NCI-H187 (cell line): Measurements from ENCODE around the gene TOMM34.

ENCODE experiments used
- DNase-seq, 2 experiments: peaks; one replicate each; lab custom pipeline; 2025; lab: John Stamatoyannopoulos, UW

TOMM34 gene

DNA sequence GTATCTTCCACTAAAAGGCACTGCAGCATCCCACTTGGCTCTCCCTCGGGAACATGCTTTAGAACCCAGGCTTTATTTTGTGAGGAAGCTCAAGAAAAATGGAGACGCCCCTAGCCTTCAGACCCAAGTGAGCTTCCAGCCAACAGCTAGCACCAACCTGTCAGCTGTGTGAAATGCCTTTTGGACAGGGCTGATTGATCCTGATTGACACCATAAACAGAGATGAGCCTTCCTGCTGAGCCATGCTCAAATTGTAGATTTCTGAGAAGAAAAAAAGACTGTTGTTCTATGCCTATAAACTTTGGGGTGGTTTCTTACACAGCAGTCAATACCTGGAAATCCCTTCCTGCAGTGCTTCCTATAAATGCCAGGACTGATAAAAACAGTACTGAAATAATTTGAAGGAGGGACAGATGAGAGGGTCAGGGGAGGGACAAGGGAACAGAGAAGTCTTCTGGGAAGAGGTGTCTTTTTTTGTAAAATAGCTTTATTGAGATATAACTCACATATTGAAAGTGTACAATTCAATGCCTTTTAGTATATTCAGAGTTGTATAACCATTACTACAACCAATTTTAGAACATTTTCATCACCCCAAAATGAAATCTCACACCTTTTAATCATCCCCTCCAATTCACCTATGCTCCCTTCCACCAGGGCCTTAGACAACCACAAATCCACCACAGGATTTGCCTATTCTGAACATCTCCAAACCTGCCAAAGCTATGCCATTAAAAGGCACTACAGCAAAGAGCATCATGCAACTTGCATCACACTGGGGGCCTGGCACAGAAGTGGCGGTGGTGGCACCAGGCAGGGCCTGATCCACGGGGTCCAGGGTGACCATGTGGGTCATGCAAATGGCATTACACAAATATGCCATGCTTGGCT lies 3.4 kb upstream of the TOMM34 start:
- DNase-seq, result no peak

DNA sequence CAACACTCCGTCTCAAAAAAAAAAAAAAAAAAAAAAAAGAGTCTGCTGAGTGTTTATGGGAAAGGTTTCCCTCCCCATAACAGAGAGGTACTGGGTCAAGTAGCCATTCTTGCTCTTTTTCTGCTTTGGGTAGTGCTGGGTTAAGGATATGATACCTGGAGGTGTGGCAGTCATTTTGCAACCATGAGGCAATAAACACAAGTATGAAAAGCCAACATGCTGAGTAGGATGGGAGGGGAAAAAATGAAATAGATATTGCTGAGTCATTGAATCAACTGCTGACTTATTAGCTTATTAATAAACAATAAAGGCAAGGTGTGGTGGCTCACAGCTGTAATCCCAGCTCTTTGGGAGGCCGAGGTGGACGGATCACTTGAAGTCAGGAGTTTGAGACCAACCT lies 2.3 kb upstream of the TOMM34 start:
- no peak for DNase-seq

DNA sequence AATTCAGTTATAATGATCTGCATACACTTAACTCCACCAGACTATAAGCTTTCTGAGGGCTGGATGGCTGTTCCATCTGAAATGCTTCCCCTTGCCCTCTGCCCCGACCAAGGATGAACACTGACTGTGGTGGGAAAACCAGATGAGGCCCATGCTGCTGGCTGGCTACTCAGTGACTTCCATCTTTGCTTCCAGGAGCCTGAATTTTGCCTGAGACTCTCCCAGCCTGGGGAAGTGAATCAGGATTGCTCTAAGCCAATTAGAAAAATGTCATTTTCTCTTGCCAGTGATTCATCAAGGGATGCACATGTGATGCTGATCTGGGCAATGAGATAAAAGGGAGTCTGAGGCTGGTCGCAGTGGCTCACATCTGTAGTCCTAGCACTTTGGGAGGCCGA lies 1.7 kb upstream of the TOMM34 start:
- DNase-seq, result no peak

DNA sequence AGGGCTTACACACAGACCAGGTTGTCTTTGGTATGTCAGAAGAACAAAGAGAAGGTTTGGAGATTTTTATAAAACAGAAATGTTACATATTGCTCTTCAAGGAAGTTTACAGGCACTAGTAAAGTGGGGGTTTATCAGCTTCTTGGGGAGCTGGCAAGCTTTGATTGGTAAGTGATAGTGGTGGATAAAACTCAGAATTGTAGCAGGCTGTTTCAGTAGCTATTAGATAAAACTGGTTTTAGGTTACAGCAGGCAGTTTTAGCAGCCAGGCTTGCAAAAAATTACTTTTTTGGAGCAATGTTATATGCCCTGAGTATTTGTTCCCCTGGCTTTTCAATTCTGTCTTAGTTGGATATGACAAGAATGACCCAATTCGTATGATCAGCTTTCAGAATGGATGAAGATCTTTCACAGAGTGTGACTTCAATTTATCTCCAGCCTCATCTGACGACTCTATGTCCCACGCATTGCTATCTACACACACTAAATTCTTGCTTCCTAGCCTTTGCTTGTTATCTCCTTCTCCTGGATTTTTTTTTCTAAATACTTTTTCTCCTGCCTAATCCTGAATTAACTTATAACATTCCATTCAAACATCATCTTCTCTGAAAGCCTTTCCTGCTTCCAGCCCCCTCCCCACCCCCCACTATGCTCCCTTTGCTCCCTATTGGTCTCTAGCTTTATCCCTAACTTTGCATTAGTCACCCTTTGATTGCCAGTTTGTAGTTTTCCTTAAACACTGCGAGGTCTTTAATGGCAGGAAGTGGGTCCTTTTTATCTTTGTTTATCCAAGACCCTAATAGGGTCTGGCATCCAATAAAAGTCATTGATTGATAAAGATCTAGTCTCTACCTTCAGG lies 1.0 kb upstream of the TOMM34 start:
- no peak for DNase-seq

DNA sequence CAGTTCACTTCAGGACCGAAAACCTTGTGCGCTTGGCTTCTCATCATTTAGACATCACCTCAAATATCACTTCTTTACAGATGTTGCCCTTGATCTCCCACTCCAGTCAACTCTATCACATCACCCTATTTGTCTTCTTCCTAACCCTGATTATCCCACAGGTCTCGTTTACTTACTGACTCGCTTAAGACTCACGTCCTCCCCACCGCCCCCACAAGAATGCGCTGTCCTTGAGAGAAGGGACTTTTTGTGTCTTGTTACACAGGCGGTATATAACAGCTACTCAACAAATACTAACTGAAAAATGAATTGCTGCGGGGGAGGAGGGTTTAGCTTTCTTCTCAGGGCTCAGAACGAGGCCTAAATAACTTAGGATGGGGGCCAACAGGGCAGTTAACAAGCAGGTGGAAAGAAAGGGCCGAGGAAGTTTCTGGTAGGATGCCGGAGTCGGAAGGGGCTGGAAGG lies 527 bp downstream of the TOMM34 start:
- no peak for DNase-seq

DNA sequence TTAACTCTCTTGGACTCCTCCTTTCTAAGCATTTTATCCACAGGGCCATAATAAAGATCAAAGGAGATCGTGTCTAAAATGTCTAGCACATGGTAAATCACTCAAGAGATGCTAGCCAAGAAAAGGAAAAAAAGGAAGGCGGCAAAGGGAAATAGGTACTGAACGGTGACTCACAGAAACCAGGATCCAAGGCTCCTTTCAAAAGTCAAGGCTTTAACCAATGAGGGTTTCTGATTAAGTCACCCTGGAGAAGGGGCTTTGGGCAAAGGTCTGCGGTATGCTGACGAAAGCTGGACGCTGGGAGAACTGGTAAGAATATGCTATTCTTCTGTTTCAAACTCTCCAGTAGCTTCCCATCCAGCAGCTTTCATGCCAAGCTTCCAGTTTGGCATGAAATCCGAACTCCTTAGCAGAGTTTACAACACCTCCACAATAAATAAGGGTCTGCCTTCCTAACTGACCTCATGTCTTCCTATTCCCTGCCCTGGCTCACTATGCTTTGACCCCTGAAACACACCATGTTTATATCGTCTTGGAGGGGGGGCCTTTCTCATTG lies 1.0 kb downstream of the TOMM34 start:
- no peak for DNase-seq

DNA sequence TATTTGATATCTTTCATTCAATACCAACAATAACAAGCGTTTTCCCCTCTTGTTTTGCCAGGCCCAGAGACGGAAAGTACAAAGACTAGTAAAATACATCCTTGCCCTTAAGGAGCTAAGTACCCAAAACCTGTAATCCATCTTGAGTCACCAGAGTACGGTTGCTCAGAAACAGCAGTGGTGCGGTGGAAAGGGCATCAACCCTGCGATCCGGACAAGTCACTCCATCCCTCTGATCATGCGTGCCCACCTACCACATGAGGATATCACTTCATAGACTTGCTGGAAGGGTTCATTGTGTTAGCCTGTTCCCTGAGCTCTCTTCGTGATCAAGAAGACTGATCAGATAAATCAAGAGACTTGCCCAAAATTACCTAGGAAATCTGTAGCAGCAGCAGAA lies 1.9 kb downstream of the TOMM34 start:
- DNase-seq, result no peak

DNA sequence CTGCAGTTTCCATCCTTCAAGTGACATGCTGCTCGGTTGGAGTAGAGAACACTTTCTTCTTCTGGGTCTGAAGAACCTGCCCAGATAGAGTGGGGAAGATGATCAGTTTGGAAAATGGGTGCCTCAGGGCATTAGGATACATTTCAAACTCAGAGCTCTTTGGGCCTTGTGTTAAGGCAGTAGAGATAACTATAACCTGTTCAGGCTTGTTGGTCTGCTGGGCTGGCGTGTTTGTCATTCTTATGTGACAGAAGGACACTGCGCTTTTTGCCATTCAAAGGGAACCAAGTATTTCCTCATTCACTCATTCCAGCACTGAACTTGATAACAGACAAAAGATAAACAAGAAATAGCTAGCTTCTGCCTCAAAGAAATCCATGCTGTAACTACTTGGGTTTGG lies 3.8 kb downstream of the TOMM34 start:
- DNase-seq, result no peak

DNA sequence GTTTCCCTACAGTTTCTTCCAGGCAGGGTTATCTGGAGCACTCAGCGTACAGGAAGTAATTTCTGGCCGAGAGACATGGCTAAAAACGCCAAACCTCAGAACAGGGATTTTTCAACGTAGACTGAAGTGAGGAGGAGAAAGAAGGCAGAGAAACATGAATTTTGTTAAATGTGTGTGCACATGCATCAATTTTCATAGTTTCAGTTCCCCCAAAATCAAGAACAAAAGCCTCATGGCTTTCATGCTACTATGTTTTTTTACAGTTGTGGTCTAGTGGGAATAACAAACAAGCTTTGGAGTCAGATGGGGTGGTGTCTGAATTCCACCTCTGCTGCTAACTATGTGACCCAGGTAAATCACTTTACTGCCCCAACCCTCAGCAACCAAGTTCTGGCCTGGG lies 4.9 kb downstream of the TOMM34 start:
- no peak for DNase-seq

DNA sequence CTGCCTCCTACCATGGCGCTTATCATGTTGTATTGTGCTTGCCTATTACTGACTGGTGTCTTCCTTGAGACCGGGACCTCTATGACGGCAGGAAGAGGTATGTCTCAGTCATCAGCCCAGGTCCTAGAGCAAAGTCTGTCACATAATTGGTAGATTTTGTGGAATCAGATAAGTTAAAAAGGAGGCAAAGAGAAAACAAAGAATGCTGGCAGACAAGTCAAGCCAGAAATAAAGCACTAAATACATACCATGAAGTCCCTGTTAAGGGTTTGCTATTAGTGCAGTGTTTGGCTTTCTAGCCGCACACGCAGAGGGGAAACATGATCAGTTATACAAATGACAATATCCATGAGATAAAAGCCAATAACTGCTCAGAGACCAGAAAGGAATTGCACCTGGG lies 6.0 kb downstream of the TOMM34 start:
- no peak for DNase-seq

DNA sequence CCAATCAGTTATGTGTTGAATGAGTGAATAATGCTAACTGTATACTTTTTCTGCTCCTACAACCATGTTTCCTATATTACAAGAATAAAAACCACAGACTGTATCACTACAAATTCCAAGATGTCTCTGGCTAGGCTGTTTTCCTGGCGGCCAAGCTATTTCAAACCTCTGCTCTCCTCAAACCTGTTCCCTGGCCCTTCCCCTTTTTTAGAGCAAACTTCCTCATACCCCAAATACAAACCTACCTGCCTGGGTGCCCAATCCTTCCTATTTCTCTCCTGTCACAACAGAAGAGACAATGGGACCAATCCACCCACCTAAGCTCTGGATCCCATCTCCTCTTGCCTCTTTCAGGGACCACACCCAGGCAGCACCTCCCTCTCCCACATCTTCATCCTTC lies 7.5 kb downstream of the TOMM34 start:
- no peak for DNase-seq

DNA sequence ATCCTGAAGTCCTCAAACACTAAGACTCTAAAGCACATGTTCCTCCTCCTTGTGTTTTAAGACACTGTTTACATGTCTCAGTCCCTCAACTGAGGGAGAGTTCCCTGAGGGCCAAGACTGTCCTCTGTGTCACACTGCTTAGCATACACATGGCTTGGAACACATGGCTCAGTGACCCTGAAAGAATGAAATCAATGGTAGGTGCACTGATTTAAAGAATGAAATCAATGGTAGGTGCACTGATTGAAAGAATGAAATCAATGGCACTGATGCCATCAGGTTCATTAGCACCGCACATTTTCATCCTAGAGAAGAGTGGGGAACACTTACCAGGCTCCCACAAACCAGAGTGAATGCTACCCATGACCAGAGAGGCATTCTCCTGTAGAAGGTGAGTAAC lies 9.8 kb downstream of the TOMM34 start:
- DNase-seq, result no peak

DNA sequence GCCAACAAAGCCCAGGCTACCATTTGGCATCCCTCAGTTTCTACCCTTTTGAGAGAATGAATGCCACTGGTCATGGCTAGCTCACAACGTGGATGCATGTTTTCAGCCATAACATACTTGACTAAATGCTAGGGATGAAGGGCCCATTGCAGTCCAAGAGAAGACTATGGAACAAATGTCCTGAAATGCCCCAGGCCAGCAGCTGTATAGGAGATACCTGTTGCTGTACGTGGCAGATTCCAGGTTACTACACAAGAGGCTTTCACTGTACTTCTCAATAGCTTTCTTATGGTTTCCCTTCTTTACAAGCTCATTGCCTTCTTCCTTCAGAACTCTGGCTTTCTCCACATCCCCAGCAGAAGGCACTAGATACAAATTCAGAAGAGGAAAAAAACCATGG lies 11.7 kb downstream of the TOMM34 start:
- DNase-seq, result no peak

DNA sequence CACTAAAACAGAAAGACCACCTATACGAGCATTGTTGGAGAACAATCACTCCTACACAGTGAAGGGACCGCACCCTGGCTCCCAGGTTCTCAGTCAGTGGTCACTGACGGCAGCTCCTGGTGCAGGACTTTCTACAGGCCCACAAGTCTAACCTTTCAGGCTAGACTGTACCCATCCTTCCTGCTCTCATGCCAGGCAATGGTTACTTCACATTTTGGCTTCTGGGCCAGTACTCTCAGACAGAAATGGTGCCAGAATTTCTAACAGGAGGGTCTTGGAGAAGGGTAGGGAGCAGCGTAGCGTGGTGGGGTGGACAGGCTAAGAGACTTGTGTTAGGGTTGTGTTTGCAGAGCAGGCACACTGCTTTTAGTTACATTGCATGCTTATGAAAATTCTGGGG lies 12.1 kb downstream of the TOMM34 start:
- no peak for DNase-seq

DNA sequence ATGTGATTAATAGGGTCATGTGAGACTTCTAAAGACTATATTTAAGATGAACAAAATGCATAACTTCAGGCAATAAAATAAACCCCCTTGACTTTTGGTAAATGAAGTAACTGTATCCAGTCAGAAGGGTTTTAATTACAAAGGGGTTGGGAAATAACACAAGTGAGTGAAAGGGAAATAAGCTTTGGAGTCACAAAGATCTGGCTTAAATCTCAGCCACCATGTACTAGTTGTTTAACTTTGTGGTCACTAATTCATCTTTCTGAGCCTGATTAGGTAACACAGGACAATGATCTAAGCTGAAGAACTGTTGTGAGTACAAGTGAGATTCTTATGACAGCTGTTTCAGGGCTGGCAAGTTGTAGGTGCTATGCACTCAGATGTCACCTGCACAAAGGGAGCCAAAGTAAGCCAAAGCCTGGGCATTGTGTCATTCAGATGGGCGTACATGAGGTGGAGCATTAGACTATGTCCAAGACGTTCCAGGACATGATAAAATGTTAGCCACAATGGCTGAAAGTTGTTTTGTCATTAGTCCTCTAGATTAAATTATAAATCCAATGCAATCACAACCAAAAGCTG lies 13.8 kb downstream of the TOMM34 start:
- no peak for DNase-seq

DNA sequence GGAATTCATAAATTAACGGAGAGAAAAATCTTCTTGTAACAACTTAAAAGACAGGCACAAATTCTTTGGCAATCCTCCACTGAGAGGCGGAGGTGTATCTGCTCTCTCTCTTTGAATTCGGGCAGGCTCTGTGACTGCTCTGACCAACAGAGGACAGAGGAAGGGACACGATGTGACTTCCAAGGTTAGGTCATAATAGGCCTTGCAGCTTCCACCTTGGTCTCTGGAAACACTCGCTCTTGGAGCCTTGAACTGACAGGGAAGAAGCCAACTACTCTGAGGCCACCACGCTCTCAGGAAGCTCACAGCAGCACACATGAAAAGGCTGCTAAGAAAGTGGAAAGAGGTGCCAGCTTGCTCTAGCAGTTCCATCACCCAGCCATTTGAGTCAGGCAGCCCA lies 14.9 kb downstream of the TOMM34 start:
- no peak for DNase-seq

DNA sequence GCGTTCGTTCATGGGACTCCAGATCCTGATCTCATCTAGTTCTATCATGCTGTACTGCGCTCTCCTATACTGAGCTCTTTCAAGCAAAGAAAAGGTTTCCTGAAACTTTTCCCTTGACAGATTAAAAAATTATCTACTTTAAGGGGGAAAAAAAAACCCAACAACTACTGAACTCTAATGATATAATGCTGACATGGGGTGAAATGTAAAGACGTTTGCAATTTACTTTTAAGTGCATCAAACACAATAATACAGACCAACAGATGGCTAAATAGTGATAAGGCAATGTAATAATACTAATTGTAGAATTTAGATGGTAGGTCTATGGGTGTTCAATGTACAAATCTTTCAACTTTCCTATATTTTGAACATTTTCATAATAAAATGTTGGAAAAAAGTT lies 16.4 kb downstream of the TOMM34 start:
- DNase-seq, result no peak

DNA sequence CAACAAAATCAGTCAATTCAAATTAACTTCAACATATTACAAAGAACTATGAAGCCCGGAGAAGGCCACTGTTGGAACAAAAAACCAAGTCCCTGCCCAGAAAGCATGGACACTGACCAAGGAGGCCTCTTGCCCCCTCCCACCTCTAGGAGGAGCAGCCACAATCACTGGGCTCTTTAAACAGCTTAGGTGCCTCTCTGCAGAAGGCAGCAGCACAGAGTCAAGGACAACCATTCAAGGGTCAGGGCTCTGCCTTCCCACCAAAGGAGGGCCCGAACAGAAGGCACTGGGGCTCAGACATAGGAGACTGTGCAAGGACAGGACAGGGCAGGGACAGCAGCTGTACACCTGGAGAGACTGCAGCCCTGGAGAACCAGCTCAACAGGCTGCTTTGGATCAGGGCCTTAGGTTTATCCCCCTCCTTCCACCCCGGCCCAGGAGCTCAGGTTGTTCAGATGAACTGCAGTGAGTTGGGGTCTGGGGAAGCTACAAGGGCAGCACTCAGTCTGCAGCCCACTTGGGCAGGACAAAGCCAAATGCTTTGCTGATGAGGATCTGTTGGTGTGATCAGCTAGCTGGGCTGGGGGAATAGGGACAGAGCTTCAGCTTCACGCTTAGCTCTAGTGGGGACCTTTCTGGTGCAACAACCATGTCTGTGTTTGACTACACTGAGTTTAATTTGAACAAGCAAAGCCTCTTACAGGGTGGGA lies 17.8 kb downstream of the TOMM34 start:
- no peak for DNase-seq

DNA sequence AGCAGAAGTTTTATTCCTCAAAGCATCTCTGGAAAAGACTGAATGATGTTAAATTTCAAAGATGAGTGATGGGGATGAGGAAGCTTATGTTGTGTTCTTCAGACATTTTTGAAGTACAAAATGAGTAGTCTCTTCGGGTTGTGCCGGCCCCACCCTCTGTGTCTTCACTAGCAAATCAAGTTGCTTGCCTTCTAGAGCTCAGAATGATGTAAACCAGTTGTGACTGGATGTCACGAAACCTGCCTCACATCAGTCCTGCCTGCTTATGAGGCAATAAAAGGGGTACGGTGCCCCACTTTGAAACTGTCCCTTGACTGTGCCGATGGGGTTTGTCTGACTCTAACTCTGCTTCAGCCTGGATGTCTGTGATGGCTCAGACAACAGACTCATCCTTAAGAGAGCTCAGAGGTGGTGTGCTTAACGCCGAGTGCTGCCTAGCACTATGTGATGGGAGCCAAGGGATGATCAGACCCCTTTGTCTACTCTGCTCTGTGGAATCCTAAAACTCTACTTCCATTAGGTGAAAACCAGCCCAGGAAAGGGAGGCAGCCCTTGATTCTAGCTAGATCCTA lies 19.0 kb downstream of the TOMM34 start:
- no peak for DNase-seq

DNA sequence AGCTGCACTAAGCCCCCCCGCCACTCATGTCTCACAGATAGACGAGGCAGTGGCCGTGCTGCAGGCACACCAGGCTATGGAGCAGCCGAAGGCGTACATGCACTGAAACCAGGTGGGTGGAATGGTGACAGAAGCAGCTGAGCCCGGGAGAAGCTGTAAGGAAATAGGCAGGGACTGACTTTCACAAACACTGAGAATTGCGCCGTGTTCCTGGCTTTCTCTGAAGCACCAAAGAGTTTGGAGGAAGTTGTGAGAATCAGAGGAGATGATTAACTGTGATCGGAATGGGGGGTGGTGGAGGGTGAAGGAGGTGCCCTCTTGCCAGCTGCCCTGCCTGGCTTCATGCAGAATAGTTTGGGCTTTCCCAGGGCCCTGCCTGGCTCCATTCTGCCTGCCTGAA lies 21.6 kb downstream of the TOMM34 start:
- DNase-seq, result no peak

DNA sequence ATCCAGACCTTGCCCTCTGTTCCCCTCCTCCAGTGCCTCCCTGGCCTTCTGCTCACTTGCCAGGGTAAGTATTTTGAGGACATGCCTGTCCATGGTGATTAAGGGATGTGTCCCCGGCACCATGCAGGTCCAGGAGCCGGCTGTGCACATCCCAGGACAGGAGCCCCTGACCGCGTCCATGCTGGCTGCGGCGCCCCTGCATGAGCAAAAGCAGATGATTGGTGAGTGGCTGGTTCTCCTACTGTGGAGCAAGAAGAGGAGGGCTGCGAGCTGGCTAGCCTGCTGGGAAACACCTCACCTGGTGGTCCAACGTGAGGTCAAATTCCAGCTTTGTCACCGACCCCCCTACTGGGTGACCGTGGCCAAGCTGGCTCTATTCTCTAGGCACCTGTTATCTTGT lies 23.7 kb downstream of the TOMM34 start:
- DNase-seq, result no peak

DNA sequence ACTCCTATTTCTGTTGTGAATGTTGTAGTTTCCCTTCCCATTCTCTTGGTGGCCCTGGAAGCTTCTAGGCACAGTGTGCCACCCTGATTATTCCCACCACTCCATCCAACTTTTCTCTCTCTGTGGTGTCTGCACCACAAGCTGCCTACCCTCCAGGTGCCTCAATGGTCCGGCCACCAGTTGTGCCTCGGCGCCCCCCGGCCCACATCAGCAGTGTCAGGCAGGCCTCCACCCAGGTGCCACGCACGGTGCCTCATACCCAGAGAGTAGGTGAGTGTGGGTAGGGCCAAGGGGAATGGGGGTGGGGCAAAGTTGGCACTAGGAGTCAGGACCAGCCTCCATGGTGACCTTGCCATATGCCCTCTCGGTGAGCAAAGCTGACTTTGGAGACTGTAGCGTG lies 27.3 kb downstream of the TOMM34 start:
- DNase-seq, result no peak
